GM19238 (cell line): ENCODE measurements around the gene GNG2.

Source experiments
- DNase-seq: peaks from one replicate; pipeline ENCODE4 v3.0.0; 2011; ENCODE audit warnings: low spot score; ENCODE audit not compliant: insufficient read length

Gene GNG2

DNA sequence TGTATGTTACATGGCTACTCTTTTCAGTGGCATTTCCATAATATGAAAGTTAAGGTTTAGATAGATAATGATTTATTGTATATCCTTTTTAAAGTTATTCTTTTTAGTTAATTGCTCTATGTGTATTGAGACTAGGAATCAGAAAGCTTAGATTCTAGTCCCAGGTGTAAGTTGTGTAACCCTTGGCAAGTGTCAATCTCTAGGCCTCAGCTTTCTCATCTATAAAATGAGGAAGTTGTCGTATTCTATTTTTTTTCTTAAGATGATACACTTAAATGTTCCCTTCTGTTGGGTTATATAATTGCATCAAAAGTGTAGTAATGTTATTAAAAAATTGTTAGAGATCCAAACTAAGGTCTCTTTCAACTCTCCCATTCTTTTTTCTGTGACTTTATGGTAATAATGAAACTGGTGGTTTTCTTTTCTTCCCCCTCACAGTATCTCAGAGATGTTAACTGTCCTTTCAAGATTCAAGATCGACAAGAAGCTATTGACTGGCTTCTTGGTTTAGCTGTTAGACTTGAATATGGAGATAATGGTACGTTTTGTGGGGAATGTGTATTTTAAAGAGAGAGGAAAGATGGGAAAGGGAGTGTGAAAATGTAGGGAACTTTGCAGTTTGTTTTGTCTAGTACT is 133.0 kb downstream of the GNG2 start:
- DNase-seq = no peak

DNA sequence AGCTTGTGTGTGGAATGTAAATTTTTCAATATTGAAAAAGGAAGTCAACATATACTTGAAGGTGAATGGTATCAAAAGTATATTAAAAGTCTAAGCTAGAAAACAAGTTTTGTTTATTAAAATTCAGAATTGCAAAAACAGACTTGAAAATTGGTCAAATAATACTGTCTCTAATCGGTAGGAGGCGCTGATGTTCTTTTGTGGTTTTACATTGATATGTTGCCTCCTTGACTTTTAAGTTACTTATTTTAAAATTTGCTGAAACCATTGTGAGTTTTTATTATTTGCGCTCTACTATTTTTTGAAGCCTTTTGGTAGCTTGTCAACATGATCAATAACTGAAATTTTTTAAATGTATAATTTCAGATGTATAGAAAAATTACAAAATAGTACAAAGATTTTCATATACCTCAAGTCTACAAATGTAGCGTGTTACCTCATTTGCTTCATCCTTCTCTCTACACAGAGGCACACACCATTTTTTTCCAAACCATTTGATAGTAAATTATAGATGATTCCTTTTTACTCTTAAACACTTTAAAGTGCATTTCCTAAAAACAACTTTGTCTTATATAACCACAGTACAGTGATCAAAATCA is 135.8 kb downstream of the GNG2 start:
- DNase-seq = no peak

DNA sequence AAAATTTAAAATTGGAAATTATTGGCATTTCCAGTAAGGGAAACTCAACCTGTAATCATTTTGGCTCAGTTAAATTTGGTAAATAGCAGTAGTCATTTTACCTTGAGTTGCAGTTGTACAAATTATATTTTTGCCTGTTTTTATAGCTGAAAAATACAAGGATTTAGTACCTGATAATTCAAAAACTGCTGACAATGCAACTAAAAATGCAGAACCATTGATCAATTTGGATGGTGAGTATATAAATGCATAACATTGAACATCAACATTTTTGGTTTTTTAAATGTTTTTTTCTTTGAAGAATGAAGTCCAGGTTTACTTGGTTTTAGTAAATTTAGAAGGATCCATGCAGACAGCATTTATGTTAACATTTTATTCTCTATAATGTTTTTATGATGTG is 137.9 kb downstream of the GNG2 start:
- DNase-seq = no peak

DNA sequence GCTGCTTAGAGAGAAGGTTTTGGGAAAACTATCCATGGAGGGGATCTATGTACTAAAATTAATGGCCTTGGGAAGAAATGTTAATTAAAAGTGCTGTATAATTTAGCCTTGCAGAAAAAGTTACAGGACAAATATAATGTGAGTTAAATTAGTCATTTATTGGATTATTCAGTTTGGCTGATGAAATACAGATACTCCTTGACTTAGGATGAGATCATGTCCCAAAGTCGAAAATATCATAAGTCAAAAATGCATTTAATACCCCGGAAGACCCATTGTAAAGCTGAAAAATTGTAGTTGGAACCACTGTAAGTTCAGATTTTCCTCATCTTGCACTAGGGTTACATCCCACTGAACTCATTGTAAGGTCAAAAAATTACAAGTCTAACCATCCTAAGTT is 138.7 kb downstream of the GNG2 start:
- no peak for DNase-seq

DNA sequence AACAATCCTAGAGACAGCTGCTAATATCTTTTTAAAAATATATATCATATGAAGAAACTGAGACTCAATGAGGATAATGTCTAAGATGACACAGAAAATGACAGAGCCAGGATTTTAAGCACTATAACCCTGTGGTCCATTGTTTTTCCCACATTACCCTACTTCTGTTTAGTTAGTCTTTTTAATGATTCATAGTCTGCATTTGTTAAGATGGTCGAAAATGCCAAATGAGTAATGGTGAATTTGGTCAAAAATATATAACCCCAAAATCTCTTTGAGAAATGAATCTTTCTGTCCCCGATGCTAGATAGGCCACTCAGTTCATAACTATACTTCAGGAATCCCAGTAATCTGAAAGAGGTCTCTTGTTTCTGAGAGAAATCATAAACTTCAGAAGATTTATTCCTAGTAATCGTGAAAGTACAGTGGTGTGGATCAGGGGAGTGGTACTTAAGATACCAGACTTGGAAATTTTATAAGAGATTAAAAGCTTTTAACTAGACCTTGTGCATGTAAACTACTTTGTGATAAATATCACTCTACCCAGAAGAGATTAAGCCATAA is 139.7 kb downstream of the GNG2 start:
- DNase-seq = no peak

DNA sequence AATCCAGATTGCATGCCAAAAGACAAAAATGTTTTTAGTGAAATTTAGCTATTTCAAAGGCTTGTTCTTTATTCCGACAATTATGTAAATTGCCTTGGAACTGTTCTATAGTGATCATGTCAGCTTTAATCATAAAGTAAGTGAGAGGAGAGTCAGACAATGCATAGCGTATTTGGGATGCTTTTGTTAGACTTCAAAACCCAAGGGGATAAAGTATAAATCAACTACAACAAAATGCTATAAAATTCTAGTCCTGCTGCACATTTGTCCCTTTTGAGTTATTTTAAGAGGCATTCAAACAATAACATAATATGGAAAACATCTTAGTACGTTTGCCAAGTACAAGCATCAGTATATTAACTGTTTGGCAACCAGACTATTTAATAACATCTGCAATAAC is 140.3 kb downstream of the GNG2 start:
- DNase-seq = no peak

DNA sequence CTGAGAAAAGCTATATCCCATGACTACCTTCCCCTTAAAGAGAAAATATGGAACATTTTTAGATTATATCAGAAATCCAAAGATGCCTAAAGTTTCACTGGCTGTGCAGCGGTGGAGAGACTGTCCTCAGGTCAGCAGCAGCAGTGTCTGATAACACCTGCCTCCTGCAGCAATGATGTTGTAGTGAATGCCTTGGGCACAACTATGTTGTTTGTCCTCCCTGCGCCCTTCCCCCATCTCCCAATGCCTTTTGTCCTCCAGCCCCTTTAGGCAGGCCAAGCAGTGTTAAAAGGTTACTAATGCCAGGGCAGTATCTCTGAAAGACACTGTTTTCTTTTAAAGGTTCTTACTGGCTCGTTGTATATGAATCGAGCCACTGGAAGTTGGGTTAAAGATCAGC is 142.1 kb downstream of the GNG2 start:
- DNase-seq = no peak

DNA sequence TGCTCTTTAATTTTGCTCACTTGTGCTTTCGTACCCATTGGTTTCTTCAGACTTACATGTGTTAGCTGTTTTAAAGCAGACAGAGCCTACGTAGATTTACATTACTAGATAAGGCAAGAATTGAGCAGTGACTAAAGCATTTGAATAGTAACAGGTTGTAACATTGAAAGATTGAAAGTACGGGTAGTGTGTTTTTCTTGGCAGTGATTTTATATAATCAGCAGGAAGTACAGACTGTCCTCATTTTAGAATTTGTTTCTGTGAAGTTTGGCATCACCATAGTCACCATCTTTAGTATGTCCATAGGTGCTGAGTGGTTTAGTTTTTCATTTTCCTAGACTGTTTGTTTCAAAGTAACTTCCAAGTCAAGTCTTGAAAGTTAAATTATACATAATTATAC is 142.9 kb downstream of the GNG2 start:
- no peak for DNase-seq

DNA sequence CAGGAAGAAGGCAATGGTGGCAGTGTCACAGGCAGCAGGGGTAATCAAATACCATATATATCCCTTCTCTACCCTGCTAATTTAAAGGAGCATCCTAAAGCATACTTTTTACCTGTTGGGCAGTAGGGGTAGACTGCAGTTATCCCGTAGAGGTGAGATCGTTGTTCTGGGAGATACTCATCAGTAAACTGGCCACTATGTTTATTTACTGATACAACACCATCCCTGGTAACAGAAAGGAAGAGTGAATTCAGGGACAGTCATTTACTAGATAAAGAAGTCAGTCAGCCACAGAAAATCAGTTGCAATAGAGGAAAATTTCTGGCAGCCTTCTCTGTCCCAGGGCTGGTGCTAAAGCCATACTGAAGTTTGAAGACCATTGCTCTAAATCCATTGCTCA is 145.2 kb downstream of the GNG2 start:
- no peak for DNase-seq

DNA sequence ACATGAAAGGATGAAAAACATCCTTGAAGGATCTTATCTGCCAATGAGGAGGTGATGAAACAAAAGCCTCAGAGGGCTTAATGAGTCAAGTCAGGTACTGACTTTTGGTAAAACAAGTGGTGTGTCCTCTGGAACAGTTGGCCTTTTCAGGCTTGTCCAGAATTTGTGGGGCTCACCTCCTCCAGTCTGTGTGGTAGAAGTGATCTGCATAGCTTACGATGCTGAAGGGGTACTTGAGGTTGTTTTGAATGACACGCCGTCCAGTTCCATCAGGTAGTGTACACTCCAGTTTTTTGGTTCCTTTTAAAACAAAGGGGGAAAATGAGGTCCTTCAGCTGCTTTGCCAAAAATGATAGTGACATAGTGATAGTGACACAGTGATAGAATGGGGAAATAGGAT is 145.9 kb downstream of the GNG2 start:
- DNase-seq = no peak

DNA sequence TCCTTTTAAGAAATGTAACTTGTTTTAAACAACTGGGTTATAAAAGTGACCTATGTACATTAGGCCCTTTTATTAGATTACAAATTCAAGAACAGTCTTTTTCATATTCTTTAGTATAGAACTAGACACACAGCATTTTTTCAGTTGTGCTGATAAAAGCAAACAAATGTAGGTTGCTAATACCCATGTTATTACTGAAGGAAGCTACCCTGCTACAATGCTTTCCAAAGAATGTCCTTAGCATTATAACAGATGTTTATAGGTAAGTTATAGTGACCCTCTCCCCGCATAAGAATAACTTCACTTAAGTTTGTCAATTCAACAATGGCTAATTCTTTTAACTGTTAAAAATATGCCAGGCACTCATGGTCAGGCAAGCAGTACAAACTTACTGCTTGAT is 146.8 kb downstream of the GNG2 start:
- no peak for DNase-seq

DNA sequence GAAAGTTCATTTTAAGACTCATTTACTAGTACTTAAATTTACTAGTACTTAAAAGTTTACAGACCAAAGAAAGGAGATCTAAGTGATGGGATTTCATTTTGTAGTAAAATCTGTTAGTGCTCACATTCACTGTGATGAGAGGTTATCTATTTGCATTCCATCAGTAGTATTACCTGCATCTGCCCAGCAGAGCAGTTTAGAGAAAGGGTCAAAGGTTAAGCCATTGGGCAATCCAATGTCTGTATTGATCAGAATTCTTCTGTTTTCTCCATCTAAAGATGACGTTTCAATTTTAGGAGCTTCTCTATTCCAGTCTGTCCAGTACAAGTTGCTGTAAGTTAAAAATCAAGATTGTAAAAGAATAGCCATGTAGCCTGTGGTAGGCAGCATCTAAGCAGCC is 147.2 kb downstream of the GNG2 start:
- no peak for DNase-seq

DNA sequence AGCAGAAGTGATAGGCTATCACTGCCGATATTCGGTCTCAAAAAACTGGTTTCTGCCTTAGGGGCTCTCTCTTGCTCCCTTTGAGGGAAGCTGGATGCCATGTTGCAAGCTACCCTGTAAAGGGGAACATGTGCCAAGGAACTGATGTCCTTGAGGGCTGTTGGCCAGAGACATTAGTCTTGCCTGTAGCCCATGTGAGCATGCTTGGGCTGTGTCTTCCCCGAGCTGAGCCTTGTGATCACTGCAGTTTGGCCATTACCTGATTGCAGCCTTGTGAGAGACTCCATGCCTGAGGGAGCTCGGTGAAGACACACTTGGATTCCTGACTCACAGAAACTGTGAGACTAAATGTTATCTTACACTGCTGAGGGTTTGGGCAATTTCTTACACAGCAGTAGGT is 147.7 kb downstream of the GNG2 start:
- no peak for DNase-seq

DNA sequence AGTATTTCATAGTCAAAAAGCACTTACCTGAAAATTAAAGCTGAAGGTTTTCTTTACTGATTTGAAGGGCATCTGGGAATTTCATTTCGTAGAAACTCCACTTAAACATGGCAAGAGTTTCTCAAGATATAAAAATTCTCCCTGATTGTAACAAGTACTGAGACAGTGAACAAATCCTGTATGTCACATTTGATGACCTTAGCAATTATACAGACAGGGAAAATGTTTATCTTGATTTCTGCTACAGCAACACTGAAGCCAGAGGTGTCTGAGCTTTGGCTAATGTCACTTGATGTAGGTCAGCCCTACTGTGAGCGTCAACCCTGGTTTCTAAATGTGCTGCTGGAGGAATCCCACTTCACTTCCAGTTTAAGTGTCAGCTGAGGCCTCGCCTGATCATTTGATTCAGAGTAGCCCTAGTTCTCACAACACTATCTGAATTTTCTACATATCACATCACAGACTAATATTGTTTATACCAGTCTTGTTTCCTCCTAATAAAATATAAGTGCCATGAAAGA is 149.8 kb downstream of the GNG2 start:
- DNase-seq = no peak

DNA sequence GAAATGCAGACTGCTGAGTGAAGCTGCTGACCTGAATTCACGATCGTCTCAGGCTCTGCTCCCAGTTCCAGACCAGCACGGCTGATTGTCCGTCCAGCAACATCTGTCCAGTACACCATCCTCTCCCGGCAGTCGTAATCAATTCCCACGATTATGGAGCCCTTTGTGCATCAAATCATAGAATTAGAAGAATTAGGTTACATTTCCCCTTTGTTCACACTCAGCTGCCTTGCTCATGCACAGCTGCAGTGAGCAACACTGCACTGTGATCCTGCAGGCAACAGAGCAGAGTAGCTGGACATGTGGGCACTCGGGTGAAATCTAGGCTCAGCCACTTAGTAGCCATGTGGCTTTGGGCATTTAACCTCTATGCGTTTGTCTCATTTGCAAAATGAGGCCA is 151.1 kb downstream of the GNG2 start:
- no peak for DNase-seq

DNA sequence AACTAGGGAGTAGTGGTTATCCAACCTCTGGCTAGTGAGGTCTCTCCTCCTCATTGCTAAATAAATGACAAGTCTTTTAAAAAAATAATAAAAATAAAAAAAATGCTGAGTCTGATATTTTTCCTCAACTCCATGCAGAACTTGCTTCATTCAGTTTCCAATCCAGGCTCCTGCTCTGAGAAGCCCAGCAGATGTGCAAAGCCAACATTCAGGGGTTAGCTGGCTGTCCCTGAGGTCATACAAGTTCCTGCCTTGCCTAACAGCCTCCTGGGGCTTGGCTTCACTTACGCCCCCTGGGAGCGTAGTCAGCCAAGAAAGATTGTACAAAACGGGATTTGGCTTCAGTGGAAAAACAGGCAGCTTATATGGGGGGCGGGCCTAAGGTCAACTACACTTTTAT is 152.2 kb downstream of the GNG2 start:
- no peak for DNase-seq

DNA sequence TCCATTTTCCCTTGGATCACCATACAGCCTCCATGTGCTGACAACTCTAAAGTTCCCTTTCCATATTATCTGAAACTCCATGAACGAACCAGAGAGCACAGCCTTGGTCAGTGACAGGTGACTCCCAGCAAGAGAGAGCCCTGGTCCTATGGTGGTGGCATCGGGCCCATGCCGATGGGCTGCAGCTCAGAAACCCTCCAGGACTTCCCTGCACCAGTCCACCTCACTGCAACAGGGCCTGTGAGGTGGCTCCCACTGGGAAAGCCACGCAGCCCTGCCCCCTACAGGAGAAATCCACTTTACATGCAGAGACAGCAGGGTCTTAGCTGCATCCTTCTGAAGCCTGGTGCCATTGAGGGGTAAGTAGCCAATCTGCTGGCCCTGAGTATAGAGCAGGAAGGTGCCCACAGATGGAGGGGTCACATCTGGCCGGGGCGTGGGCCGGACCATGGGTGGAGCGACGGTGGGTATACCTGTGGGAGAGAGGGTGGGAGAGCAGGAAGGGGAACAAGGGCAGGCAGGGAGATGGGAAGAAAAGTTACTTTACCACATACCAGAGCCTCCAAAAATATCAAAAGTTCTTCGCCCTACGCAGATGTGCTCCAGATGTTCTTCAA is 153.7 kb downstream of the GNG2 start:
- DNase-seq = no peak

DNA sequence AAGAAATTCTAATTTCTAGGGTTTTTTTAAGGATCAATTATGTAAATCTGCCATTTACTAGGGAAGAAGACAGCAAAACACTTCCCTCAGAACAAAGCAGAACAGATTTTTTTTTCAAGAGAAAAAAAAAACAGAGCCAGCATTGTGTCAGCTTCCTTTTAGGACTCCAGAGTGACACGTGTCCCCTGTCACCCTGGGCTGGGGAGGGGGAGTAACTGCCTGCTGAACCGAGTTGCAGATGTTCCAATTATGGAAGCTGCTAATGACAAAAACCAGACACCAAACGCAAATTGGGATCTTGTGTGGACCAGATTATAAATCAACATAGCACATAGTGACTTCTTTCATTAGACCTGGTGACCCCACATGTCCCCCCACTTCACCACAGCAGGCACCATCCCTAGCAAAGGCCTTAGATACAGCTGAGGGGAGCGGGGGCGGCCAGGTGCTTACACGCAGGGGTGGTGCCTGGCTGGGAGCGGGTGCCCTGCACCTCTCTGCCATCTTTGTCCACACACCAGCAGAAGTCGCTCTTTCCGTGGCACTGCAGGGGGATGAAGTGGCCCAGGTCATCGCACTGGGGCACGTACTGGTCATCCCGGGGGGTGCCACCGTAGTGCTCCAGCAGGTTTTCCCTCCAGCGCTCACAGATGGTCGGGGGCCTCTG is 154.3 kb downstream of the GNG2 start:
- no peak for DNase-seq

DNA sequence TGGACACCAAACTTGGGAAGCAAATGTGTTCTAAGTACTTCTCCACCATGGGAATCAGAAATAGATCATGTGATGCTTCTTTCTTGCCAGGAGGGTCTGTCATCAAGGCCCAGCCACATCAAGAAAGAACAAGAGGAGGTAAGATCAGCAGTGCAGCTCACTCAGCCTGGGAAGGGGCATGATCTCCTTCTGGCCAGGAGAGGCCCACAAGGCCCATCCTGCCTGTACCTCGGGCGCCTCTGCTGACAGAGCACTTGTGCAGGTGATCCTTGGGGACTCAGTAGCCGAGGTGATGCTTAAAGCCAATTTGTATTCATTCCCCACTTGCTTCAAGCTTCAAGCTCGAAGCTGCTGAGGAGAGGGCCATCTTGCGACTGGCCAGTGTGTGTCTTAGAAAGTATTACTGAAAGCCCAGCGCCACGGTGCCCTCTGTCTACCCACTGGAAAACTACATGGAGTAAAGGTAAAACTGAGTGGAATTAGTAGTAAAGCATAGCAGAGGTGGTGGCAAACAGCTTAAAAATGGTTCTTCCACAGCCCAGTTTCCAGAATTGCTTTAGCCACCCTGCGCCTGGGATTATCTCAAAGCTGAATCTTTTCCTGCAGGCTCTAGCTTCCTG is 155.1 kb downstream of the GNG2 start:
- DNase-seq = no peak

DNA sequence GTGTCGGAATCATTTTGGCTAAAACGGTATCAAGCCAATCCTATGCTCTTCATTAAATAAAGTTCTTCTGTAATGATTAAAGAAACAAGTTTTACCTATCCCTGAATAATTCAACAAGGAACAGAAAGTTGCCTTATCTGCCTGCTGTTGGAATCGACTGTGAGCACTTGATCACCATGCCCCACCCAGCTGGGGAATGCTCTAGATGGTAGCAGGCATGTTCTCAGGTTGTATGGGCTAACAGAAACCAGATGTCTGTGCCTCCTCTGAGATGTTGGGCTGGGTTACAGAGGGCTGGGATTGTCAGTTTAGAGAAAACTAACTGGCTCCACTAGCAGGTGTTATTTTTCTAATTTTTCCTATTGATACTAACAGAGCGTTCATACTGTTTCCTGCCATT is 157.8 kb downstream of the GNG2 start:
- DNase-seq = no peak

DNA sequence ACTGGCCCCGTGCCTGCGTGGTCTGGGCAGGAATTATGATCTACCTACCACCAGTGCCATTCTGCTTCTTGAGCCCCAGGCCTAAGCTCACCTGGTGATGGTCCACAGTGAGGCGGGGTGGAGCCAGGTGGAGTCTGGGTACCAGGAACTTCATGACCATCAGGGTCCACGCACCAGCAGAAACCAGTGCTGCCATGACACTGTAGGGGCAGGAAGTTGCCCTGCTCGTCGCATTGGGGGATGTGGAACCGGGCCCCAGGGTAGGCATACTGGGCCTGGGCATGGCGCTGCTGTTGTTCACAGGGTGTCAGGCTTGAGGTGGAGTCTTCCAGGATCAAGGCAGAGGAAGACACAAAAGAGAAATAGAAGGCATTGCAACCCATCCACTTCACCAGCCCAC is 158.6 kb downstream of the GNG2 start:
- no peak for DNase-seq
